SU-DHL-6 (cell line): ENCODE data around the gene HOXC4.
"Not testable (repeated sequence)": the region's sequence is repeated elsewhere in the genome, so short reads cannot be mapped to it uniquely, and the experiment has no call there.

Experiments used
- H2AFZ ChIP-seq: fragments of 200-600 bp; sonication (generic); 2 replicates; pipeline ENCODE4 v1.6.1; 2014; ENCODE audit warnings: low read depth, mild to moderate bottlenecking, moderate library complexity, mixed read lengths, antibody characterized with exemption, low read length; ENCODE audit not compliant: severe bottlenecking
- H3F3A ChIP-seq: fragments of 200-600 bp; shearing (Covaris generic); 2 replicates; pipeline ENCODE4 v1.6.0; 2016; ENCODE audit warnings: antibody characterized with exemption, mild to moderate bottlenecking; ENCODE audit not compliant: insufficient read depth
- H3K27ac ChIP-seq: fragments of 200-600 bp; sonication (generic); 2 replicates; pipeline ENCODE4 v1.5.1; 2016; ENCODE audit warnings: low read depth, mild to moderate bottlenecking, low read length, moderate library complexity, mixed read lengths
- H3K27me3 ChIP-seq: fragments of 200-600 bp; sonication (generic), shearing (Covaris generic); 2 replicates; pipeline ENCODE4 v1.6.0; 2014; ENCODE audit warnings: mild to moderate bottlenecking, low read length
- H3K36me3 ChIP-seq: fragments of 200-600 bp; sonication (generic); 2 replicates; pipeline ENCODE4 v1.6.1; 2014; ENCODE audit warnings: mild to moderate bottlenecking, low read length, mixed read lengths
- H3K4me2 ChIP-seq: fragments of 300-600, 200-600 bp; shearing (Covaris generic), sonication (generic); 2 replicates; pipeline ENCODE4 v1.6.0; 2014; ENCODE audit warnings: low read length, low read depth, mild to moderate bottlenecking; ENCODE audit not compliant: poor library complexity, severe bottlenecking
- H3K4me3 ChIP-seq: fragments of 200-600 bp; sonication (generic); 2 replicates; pipeline ENCODE4 v1.5.1; 2014; ENCODE audit warnings: antibody characterized with exemption, low read length, mild to moderate bottlenecking, mixed read lengths; ENCODE audit not compliant: insufficient read depth, poor library complexity, severe bottlenecking
- H3K79me2 ChIP-seq: fragments of 200-600 bp; sonication (generic); 2 replicates; pipeline ENCODE4 v1.6.1; 2014; ENCODE audit warnings: mild to moderate bottlenecking, low read length, moderate library complexity; ENCODE audit not compliant: insufficient read depth
- H3K9ac ChIP-seq: fragments of 200-600 bp; sonication (generic); 2 replicates; pipeline ENCODE4 v1.7.0; 2014; ENCODE audit warnings: mild to moderate bottlenecking, low read length
- H3K9me2 ChIP-seq: fragments of 200-600 bp; sonication (generic); replicated peaks from 2 replicates; pipeline ENCODE4 v1.6.1; 2014; ENCODE audit warnings: low read length; ENCODE audit not compliant: insufficient read depth
- H3K9me3 ChIP-seq: fragments of 200-600 bp; sonication (generic); 2 replicates; pipeline ENCODE4 v1.6.1; 2014; ENCODE audit warnings: low read length, mixed read lengths; ENCODE audit not compliant: insufficient read depth
- H4K20me1 ChIP-seq: fragments of 200-600 bp; sonication (generic); 2 replicates; pipeline ENCODE4 v1.6.1; 2014; ENCODE audit warnings: low read depth, mild to moderate bottlenecking, antibody characterized with exemption, low read length, moderate library complexity, mixed read lengths

Gene HOXC4

DNA sequence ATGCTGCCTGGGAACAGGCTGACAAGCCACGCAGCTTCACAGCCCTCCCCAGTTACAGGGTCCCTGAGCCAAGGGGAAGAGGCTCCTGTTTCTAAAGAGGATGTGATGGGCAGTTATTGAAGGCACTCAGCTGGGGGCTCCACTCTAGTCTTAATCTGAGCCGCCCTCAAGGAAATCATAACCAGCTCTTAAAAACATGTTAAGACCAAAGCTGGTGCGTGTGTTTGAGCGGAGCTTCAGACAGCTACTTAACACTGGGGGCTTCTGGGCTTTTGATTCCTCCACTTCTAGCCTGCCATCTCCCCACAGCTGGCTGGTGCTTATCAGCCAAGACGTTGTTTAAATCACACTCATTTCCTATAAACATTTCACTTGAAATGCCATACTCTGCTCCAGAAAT is 42.3 kb downstream of the HOXC4 start:
- not testable (repeated sequence) for H3K4me2 ChIP-seq, H3K79me2 ChIP-seq, H3K9me3 ChIP-seq, H3F3A ChIP-seq, H3K9ac ChIP-seq, H2AFZ ChIP-seq, H4K20me1 ChIP-seq, H3K9me2 ChIP-seq, H3K27ac ChIP-seq, H3K27me3 ChIP-seq, H3K36me3 ChIP-seq, H3K4me3 ChIP-seq

DNA sequence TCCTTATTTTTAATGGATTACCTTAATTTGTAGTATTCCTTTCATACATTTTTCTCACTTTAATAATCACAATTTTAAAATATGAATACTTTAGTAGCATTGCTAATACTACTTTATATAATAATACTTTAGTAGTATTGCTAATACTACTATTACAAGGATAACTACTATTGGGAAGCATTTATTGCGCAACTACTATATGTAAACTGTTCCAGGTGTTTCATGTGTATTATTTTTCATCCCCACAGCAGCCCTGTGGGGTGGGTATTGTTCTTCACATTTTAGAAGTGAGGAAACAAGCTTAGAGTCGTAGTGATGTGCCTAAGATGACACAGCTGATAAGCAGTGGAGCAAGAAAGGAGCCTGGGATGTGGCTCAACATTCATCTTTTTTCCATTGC is 45.0 kb downstream of the HOXC4 start:
- not testable (repeated sequence) for H3K9ac ChIP-seq, H4K20me1 ChIP-seq, H3K9me3 ChIP-seq, H3K36me3 ChIP-seq, H3K9me2 ChIP-seq, H3K4me2 ChIP-seq, H3K79me2 ChIP-seq, H3K4me3 ChIP-seq, H3F3A ChIP-seq, H2AFZ ChIP-seq, H3K27me3 ChIP-seq, H3K27ac ChIP-seq

DNA sequence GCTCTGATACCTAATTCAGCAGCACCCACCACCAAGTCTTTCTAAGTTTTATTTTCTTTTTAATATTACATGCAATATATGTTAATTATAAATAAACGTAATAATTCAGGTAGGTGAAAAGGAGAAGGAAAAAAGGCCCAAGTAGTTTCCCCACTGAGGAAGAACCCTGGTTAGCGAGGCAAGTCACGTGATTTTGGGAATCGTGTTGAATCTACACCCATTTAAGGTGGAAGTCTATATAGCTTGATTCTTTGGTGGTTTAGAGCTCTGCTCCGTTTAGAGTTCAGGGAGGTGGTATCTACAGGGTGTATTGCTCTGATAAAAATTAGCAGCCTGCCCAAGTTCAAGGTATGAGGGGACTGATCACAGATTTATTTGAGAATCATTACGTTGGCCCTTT is 47.0 kb downstream of the HOXC4 start:
- not testable (repeated sequence) for H2AFZ ChIP-seq, H3F3A ChIP-seq, H3K27me3 ChIP-seq, H3K4me3 ChIP-seq, H3K79me2 ChIP-seq, H3K9me3 ChIP-seq, H4K20me1 ChIP-seq, H3K4me2 ChIP-seq, H3K27ac ChIP-seq, H3K9me2 ChIP-seq, H3K36me3 ChIP-seq, H3K9ac ChIP-seq

DNA sequence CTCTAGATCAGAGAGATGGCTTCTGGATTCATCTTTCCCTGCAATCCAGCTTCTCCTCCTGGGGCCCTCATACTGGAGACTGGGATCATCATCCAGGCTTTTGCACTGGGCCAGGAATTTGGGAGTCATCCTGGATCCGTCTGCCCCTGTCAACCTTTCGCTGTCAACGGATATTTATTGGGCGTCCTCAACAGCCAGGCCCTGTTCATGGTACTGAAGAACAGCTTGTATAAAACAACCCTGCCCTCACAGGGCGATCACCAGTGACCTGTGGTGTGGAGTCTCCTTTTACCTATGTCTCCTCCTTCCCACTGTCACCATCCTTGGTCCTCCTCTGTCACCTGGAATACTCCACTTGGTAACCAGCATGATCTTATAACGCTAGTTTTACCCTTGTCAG is 48.6 kb downstream of the HOXC4 start:
- not testable (repeated sequence) for H4K20me1 ChIP-seq, H3K36me3 ChIP-seq, H3K9ac ChIP-seq, H3K27me3 ChIP-seq, H3K27ac ChIP-seq, H3K4me3 ChIP-seq, H3K9me3 ChIP-seq, H3K9me2 ChIP-seq, H2AFZ ChIP-seq, H3K79me2 ChIP-seq, H3F3A ChIP-seq, H3K4me2 ChIP-seq

DNA sequence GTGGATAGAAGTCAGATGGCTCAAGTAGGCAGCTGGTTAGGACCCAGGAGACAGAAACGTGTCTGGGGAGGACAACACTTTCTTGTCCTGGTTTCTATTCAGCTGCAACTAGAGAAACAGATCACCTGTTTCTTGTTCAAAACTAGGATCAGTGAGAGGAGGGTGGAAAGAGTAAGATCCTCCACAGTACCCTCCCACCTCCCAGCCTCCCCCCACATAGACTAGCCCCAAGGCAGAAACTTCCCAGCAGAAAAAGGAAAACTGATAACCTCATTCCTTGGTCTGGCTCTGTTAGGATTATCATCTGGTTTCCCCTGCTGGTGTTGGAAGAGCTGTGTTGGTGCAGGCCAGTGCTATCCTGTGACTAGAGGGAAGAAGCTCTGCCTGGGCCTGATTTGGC is 50.2 kb downstream of the HOXC4 start:
- not testable (repeated sequence) for H3K4me2 ChIP-seq, H3K9me3 ChIP-seq, H3K4me3 ChIP-seq, H3F3A ChIP-seq, H3K27ac ChIP-seq, H3K9ac ChIP-seq, H2AFZ ChIP-seq, H3K36me3 ChIP-seq, H3K27me3 ChIP-seq, H3K79me2 ChIP-seq, H4K20me1 ChIP-seq, H3K9me2 ChIP-seq
